Endodermal cell (in vitro differentiated cells): ENCODE measurements around the gene ZNF497. TPM values are rescaled to one million over a fixed set of nuclear protein-coding genes. Genes with fewer than 3 reads are reported as not detected.
"Not testable (repeated sequence)": the region's sequence is repeated elsewhere in the genome, so short reads cannot be mapped to it uniquely, and the experiment has no call there.

Source experiments
- DNase-seq: peaks from one replicate; pipeline ENCODE4 v3.0.0-alpha.2; 2017
- H3K27ac ChIP-seq: 2 replicates; pipeline ENCODE4 v1.5.1; 2013; ENCODE audit warnings: mild to moderate bottlenecking, low read depth, low read length, moderate library complexity
- H3K27me3 ChIP-seq: 2 replicates; pipeline ENCODE4 v1.6.1; 2013; ENCODE audit warnings: mild to moderate bottlenecking, low read length, moderate library complexity; ENCODE audit not compliant: insufficient read depth, control insufficient read depth, poor library complexity, severe bottlenecking
- H3K36me3 ChIP-seq: 2 replicates; pipeline ENCODE4 v1.7.0; 2013; ENCODE audit warnings: mild to moderate bottlenecking, low read length, moderate library complexity; ENCODE audit not compliant: control insufficient read depth, insufficient read depth
- H3K4me1 ChIP-seq: one replicate; pipeline ENCODE4 v1.7.0; 2013; ENCODE audit warnings: low read length; ENCODE audit not compliant: control insufficient read depth, insufficient read depth
- H3K4me3 ChIP-seq: 2 replicates; pipeline ENCODE4 v1.5.1; 2013; ENCODE audit warnings: mild to moderate bottlenecking, low read length, moderate library complexity
- H3K9ac ChIP-seq: 2 replicates; pipeline ENCODE4 v1.6.1; 2013; ENCODE audit warnings: mild to moderate bottlenecking, low read length, moderate library complexity; ENCODE audit not compliant: poor library complexity, severe bottlenecking; ENCODE audit errors: extremely low read depth
- H3K9me3 ChIP-seq: 2 replicates; pipeline ENCODE4 v1.6.1; 2013; ENCODE audit warnings: mild to moderate bottlenecking, low read length, moderate library complexity; ENCODE audit not compliant: control insufficient read depth
- H3K27ac Mint-ChIP-seq: 2 replicates; pipeline ENCODE4 v1.8.0; 2020; ENCODE audit warnings: mixed read lengths
- H3K27me3 Mint-ChIP-seq: 2 replicates; pipeline ENCODE4 v1.8.0; 2021; ENCODE audit warnings: mild to moderate bottlenecking, mixed read lengths; ENCODE audit not compliant: insufficient read depth
- H3K36me3 Mint-ChIP-seq: 2 replicates; pipeline ENCODE4 v1.8.0; 2020; ENCODE audit warnings: low read depth, mixed read lengths
- H3K4me1 Mint-ChIP-seq: 2 replicates; pipeline ENCODE4 v1.8.0; 2020; ENCODE audit warnings: mixed read lengths
- H3K4me3 Mint-ChIP-seq: 2 replicates; pipeline ENCODE4 v1.8.0; 2020; ENCODE audit warnings: mild to moderate bottlenecking, moderate library complexity, mixed read lengths
- H3K9me3 Mint-ChIP-seq: 2 replicates; pipeline ENCODE4 v1.8.0; 2020; ENCODE audit warnings: mild to moderate bottlenecking, mixed read lengths
- CTCF ChIP-seq: fragments of 200-600 bp; sonication (generic); conservative IDR thresholded peaks from 2 replicates; pipeline ENCODE4 v1.5.0; 2021; ENCODE audit warnings: antibody characterized with exemption, mild to moderate bottlenecking
- WGBS, 2 experiments: methylation state at CpG; one replicate each; pipeline versions ENCODE4 v1.1.5 to v1.1.7; 2013; ENCODE audit warnings: missing lambda C conversion rate in 2 of 2, mixed read lengths in 1 of 2; ENCODE audit not compliant: insufficient coverage in 1 of 2, insufficient read length in 1 of 2; 5-methylcytosine and 5-hydroxymethylcytosine counted together
- total RNA-seq, 2 donors: library from RNA; stranded (reverse); fragmentation: NEBNext Ultra II Directional in 1 of 2; extraction: Animal tissue kit (Norgen Biotek cat#: 25700) in 1 of 2; gene quantifications; 2 replicates in 1 of 2; 3 replicates in 1 of 2; pipeline ENCODE4 v1.2.1, GENCODE V29; 2021

ZNF497 gene
- total RNA-seq, 2 donors from 2014 or later: 5.2 to 5.9 TPM

- Mint-ChIP-seq H3K4me1 (peaks cover 17% of the 10 kb centered on the region), H3K27me3 (peaks cover 8% of the 10 kb centered on the region), H3K9me3 (peaks cover 7% of the 10 kb centered on the region), H3K4me3 (peak within 1 kb of the TSS; percentile 77), H3K27ac (peak within 1 kb of the TSS; percentile 93), H3K36me3 (peaks cover 12% of the 10 kb centered on the region)
- Histone ChIP-seq H3K36me3 (no peaks in the 10 kb centered on the region), H3K4me3 (peak within 1 kb of the TSS; percentile 95), H3K4me1 (no peaks in the 10 kb centered on the region), H3K9me3 (no peaks in the 10 kb centered on the region), H3K27me3 (no peaks in the 10 kb centered on the region), H3K9ac (peak within 1 kb of the TSS; percentile 86), H3K27ac (peak within 1 kb of the TSS; percentile 44)
- no peak for TF ChIP-seq CTCF
- peak; percentile 98 for DNase-seq
- WGBS, 2 experiments: 0 to 2% methylated on average over 19 to 100 of the region's 100 CpGs
Measured at GRCh38 chr19:58408152-58409009, 45.8 kb upstream of the ZNF497 start, which contains the start of gene ZNF584. TSS of gene ZNF584 (plus strand) at chr19:58408649. CDS start at chr19:58409148, 499 bp downstream.

DNA sequence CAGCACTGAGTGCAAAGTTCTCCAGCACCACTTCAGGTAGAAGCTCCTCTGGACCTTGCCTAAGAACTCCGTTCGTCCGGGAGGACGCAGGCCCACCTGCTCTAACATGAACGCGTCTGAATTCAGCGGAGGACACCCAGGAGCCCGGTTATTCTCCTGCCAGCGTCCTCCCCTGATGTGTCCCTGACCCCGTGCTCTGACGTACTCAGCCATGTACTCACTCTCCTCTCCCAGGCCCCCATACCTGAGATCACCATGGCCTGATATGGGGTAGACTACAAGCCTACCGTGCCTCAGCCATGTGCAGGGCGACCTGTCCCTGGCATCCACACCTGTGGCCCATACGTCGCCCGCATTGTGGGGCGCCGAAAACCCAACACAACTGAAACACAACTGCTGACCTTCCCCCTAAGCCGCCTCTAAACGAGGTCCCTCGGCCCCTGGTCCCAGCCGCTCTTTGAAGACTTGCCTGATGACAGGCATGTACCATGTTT, 45.2 kb upstream of the ZNF497 start:
- Histone ChIP-seq H3K9me3 (no peaks in the 10 kb centered on the region), H3K36me3 (no peaks in the 10 kb centered on the region), H3K27ac (peak overlapping the region; percentile 44), H3K27me3 (no peaks in the 10 kb centered on the region), H3K4me3 (peak overlapping the region; percentile 95), H3K9ac (peak overlapping the region; percentile 86), H3K4me1 (no peaks in the 10 kb centered on the region)
- peaks cover 7% of the 10 kb centered on the region for H3K9me3 Mint-ChIP-seq
- H3K4me1 Mint-ChIP-seq: peaks cover 17% of the 10 kb centered on the region
- TF ChIP-seq CTCF: no peak
- peaks cover 8% of the 10 kb centered on the region for H3K27me3 Mint-ChIP-seq
- peaks cover 10% of the 10 kb centered on the region for H3K36me3 Mint-ChIP-seq
- H3K4me3 Mint-ChIP-seq: peak overlapping the region; percentile 77
- DNase-seq: peak; percentile 69
- WGBS, 2 experiments: 21 to 26% methylated on average over 14 to 22 of the region's 22 CpGs
- H3K27ac Mint-ChIP-seq: peak overlapping the region; percentile 93

DNA sequence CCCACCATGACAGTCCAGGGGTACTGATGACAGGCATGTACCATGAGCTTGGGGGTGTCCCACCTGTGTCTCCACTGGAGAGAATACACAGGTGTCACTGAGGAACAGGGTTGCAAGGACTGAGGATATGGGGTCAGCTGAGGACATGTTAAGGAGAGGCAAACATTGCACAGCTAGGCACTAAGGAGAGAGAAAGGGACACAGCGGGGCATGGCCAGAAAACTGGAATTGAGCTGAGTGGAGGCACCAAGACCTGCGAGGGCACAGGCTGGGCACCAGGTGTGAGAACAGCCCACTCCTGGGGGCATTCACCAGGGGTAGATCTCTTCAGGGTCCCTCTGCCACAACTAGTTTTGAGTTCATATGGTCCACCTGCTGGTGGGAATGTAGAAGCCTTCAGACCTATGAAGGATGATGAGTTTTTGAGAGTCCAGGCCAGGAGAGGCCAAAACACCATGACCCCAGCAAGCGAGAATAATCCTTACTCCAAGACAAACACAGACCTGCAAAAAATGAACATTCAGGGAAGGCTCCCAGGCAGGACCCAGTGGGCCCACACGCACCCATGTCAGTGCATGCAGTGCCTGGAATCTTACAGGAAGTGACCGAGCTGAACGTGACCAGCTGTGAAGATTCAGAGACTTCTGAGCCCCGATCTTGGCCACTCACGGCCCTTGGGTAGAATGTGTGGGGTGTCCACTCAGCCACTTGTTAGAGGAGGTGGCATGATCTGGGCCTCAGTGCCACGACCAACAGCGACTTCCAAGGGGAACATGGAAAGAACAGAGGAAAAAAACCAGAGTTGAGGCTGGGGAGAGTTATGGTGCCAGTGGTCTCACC, 44.5 kb upstream of the ZNF497 start:
- H3K27me3 ChIP-seq: no peaks in the 10 kb centered on the region
- H3K4me3 ChIP-seq: peak overlapping the region; percentile 95
- Mint-ChIP-seq H3K4me3 (peak overlapping the region; percentile 77), H3K27ac (peak overlapping the region; percentile 93), H3K9me3 (peaks cover 7% of the 10 kb centered on the region), H3K27me3 (peaks cover 8% of the 10 kb centered on the region), H3K36me3 (peaks cover 6% of the 10 kb centered on the region), H3K4me1 (peaks cover 17% of the 10 kb centered on the region)
- WGBS, 2 experiments: 89 to 99% methylated on average over 8 to 10 of the region's 10 CpGs
- H3K9ac ChIP-seq: peak overlapping the region; percentile 86
- no peaks in the 10 kb centered on the region for H3K9me3 ChIP-seq
- peak; percentile 74 for TF ChIP-seq CTCF
- no peaks in the 10 kb centered on the region for H3K36me3 ChIP-seq
- H3K27ac ChIP-seq: no peak overlapping the region
- DNase-seq: peak; percentile 70
- no peaks in the 10 kb centered on the region for H3K4me1 ChIP-seq

DNA sequence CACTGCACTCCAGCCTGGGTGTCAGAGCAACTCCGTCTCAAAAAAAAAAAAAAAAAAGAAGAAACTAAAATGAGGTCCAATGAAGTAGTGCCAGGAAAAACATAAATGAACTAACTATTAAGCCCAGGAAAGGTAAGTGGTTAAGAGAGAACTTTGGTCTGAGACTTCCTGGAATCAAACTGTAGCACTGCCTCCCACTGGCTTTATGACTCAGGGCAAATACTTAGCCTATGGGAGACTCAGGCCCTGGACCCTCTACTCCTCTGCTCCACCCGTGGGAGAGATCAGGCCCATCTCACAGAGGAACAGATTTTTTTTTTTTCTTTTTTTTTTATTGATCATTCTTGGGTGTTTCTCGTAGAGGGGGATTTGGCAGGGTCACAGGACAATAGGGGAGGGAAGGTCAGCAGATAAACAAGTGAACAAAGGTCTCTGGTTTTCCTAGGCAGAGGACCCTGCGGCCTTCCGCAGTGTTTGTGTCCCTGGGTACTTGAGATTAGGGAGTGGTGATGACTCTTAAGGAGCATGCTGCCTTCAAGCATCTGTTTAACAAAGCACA, 41.4 kb upstream of the ZNF497 start:
- not testable (repeated sequence) for H3K36me3 ChIP-seq, H3K4me1 ChIP-seq, H3K27ac ChIP-seq, H3K27me3 ChIP-seq, H3K4me3 ChIP-seq, DNase-seq, H3K4me3 Mint-ChIP-seq, H3K36me3 Mint-ChIP-seq, H3K27ac Mint-ChIP-seq, H3K9me3 Mint-ChIP-seq, H3K9ac ChIP-seq, H3K9me3 ChIP-seq
- Mint-ChIP-seq H3K4me1 (peaks cover 16% of the 10 kb centered on the region), H3K27me3 (peaks cover 20% of the 10 kb centered on the region)
- 64% methylated on average over 3 of the region's 5 CpGs; no CpG with 5 or more reads in 1 of the 2 experiments for WGBS, 2 experiments
